ENCODE measurements around the gene ALDH1A3.

The ALDH1A3 gene

DNA sequence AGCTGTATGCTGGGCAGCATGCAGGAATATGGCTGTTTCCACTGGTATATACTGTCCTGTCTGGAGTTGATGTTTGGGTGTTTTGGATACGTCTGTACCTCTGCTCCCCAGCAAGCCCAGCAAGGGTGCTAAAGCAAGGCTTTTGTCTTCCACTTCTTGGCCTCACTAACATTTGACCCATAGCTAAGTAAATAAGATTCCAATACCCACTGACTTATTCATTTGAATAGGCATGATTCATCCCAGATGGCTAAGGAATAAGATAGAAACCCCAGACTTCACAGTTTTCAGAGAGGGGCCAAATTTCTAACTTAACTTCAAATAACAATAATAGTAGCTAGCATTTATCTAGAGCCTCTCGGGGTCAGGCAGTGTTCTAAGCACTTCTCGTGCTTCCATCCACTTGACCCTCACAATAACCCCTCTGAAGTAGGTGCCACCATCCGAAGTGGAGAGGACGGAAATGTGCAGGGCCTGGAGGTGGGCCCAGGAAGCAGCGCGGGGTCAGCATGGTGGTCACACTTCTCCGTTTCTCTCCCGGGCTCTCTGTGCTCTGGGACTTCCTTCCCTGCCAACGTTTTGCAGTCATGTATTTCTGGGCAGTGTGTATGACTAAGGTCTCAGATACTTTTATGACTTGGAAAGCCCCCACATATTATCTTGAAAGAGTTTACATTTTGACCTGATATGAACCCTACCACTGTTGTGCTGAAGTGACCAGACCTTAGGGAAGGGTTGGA lies 78.9 kb downstream of the ALDH1A3 start:
- DNase-seq: no peak

DNA sequence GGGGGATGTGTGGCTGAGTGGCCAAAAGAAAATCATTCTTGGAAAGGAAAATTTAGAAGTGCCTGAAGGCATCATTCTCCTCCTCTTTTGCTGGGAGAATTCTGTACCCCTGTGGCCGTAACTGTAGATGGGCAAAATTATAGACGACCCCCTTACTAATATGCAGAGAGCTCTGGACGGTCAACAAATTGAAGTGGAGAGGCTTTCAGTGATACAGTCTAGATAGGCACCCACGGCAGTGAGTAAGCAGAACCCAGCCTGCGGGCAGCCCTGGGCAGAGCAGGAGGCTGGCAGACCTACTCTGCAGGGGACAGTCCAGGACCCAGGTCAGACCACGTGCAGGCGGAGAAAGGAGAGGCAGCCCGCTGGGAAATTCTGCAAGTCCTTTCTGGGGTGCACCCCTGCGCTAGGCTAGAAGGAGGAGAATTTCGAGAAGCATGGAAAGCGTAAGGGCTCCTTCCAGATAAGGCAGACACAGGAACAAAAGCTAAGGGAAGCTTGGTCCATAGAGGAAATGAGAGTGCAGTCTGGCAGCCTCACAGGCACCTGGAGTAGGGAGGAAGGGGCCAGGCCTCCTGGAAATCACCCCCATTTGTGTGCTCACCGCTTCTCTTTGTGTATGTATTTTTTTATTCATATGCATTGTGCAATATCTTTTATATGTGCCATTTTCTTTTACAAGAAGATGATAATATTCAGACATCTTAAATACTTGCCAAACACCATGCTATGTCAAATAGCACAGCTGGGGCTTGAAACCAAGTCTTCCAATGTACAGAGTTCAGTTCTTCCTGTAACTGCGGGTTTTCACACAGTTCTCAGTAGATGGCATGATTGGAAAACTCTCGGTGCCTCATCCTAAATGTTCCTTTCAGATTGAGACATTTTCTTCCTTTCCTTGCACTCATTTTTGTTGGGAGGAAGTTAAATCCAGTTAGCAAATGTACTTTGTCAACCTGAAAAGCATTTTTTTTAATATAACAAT lies 79.7 kb downstream of the ALDH1A3 start:
- no peak for DNase-seq
